GM12892 (cell line): ENCODE data around the gene CHKB.

Experiments used
- POLR2A ChIP-seq: IDR thresholded peaks from 2 replicates; pipeline ENCODE4 v1.6.1; 2011; ENCODE audit warnings: low read depth, low read length, control low read depth
- POLR2AphosphoS5 ChIP-seq: IDR thresholded peaks from 2 replicates; pipeline ENCODE4 v1.6.1; 2011; ENCODE audit warnings: low read depth, low read length, control low read depth
- TAF1 ChIP-seq: IDR thresholded peaks from 2 replicates; pipeline ENCODE4 v1.6.1; 2011; ENCODE audit warnings: low read depth, mild to moderate bottlenecking, control low read depth, low read length, borderline replicate concordance

DNA sequence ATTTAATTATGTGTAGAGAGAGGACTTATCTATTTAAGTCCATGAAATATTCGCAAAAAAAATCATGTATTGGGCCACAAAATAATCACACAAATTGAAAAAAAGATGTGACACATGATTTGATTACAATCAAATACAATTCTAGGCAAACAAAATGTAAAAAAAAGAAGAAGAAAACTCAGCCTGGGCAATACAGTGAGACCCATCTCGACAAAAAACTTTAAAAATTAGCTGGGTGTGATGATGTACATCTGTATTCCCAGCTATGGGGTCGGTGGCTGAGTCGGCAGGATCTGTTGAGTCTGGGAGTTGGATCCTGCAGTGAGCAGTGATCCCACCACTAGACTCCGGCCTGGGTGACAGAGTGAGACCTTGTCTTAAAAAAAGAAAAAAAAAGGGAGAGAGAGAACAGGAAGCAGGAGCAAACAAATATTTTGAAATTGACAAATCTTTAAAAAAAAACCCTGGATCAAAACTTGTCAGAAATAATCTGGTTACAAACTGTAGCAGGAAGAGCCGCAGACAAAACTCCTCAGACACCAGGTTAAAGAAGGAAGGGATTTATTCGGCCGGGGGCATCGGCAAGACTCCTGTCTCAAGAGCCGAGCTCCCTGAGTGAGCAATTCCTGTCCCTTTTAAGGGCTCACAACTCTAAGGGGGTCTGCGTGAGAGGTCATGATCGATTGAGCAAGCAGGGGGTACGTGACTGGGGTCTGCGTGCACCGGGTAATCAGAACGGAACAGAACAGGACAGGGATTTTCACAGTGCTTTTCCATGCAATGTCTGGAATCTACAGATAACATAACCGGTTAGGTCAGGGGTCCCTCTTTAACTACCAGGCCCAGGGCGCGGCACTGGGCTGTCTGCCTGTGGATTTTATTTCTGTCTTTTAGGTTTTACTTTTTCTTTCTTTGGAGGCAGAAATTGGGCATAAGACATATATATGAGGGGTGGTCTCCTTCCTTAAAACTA is 49.5 kb downstream of the CHKB start:
- TF ChIP-seq POLR2A = no peak
- TF ChIP-seq TAF1 = no peak
- no peak for TF ChIP-seq POLR2AphosphoS5
